ENCODE results near the gene HHAT. TPM values are rescaled to one million over a fixed set of nuclear protein-coding genes. Genes with fewer than 3 reads are reported as not detected.

HHAT gene
- total and polyA plus RNA-seq, 7 donors = 0.11 to 0.64 (median 0.16) TPM

DNA sequence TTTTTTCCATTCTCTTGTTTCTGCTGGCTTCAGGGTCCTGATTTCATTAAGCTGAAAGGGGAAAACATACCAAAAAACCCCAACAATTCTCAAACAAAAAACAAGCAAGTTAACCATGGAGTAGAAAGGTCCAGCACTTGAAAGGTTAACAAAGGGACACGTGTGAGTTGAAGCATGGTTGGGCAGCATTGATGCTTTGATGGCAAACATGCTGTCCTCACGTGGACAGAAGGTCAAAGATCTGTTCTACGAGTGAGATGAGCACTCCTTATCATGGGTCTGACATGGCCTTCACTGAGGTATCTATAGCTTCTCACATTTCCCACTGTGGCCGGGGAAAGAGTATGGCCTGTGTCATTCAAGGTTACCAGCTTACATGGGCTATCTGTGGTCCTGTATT, 394.9 kb downstream of the HHAT start:
- no peak for TF ChIP-seq CTCF (IDR thresholded peaks at IDR 0.05)
- Histone ChIP-seq H3K4me3 (no peak overlapping the region), H3K27ac (no peak overlapping the region), H3K36me3 (ENCODE audit: insufficient read depth in 1 of 2, low read depth in 1 of 2) (no peaks in the 10 kb centered on the region), H3K27me3 (ENCODE audit: insufficient read depth in 3 of 3, low read length in 2 of 3) (no peaks in the 10 kb centered on the region), H3K9me3 (no peaks in the 10 kb centered on the region), H3K4me1 (no peaks in the 10 kb centered on the region)
- intact Hi-C loops (cut with DNase I) = no loop called here
- no peak for DNase-seq
- WGBS, 3 donors = 34 to 44% (median 37%) methylated on average over 4 of the region's 4 CpGs
- ATAC-seq = no peak

DNA sequence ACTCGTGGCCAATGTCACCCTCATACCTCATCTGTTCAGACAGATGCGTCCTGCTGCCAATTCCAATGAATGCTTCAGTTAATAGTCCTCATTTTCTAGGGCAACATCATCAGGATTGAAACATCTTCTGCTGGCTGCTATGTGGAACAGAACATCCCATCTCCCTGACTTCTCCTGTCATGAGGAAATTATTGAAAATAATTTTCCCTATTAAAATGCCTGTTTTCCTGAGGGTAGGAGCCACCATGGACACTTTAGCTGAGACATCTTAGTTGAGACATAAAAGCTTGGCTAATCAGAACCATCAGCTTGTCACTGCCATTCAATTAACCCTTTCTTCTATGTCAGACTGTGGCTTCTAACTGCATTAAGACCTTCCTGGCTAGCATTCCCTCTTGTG, 396.1 kb downstream of the HHAT start:
- Histone ChIP-seq H3K4me3 (no peak overlapping the region), H3K36me3 (ENCODE audit: insufficient read depth in 1 of 2, low read depth in 1 of 2) (no peaks in the 10 kb centered on the region), H3K27ac (no peak overlapping the region), H3K9me3 (no peaks in the 10 kb centered on the region), H3K27me3 (ENCODE audit: insufficient read depth in 3 of 3, low read length in 2 of 3) (no peaks in the 10 kb centered on the region), H3K4me1 (no peaks in the 10 kb centered on the region)
- no peak for TF ChIP-seq CTCF (IDR thresholded peaks at IDR 0.05)
- DNase-seq (no peak), ATAC-seq (no peak)
- WGBS, 3 donors = 72 to 77% (median 72%) methylated on average over 2 of the region's 2 CpGs
- intact Hi-C loops (cut with DNase I) = no loop called here

Other genes starting within 250 kb of the HHAT start
- 1 to 10 TPM in 1 of 4 donors, under 1 TPM in 3; 0.17 to 1.3 (median 0.36) TPM for gene SERTAD4, start 96.1 kb upstream of the HHAT start, total RNA-seq
- under 1 TPM; 0.12 to 0.25 (median 0.18) TPM for gene SERTAD4, start 96.1 kb upstream of the HHAT start, polyA plus RNA-seq